Measurements from ENCODE around the gene POLR2E. TPM values are rescaled to one million over a fixed set of nuclear protein-coding genes. Genes with fewer than 3 reads are reported as not detected.

POLR2E gene
- total RNA-seq, 1 experiment from 2014 or later: 279 TPM

- H3K36me3 ChIP-seq (ENCODE audit: control insufficient read depth, insufficient read depth, low read length): no peaks in the 10 kb centered on the region; the same call in 1 of the 2 replicates
- peak overlapping the region; percentile 45 to 59 for H3K4me3 ChIP-seq (ENCODE audit: low read depth in 2 of 2, low read length in 2 of 2)
- H3K27me3 ChIP-seq (ENCODE audit: control insufficient read depth, insufficient read depth, low read length): no peaks in the 10 kb centered on the region
- POLR2A ChIA-PET: interaction anchor here (0.6 to 0.7 kb wide), 2 partner anchors 53 to 77 kb away, joined by 3 to 6 read pairs; no protein-coding TSS in a partner anchor
- ATAC-seq (no peak), DNase-seq (ENCODE audit: low read depth, low spot score) (no peak)
- H3K4me1 ChIP-seq (ENCODE audit: control insufficient read depth, insufficient read depth, low read length): peaks cover 17% of the 10 kb centered on the region
- H3K27ac ChIP-seq (ENCODE audit: low read length): no peak overlapping the region; the same call in 1 of the 2 replicates
- no TSS peak for BruUV-seq (replicated peaks)
- H3K9me3 ChIP-seq (ENCODE audit: control insufficient read depth, insufficient read depth, low read depth, low read length): no peaks in the 10 kb centered on the region
- CTCF ChIA-PET: no interaction called here
- TF ChIP-seq SIN3A (IDR thresholded peaks at IDR 0.05; ENCODE audit: borderline replicate concordance, insufficient read depth, low read depth, low read length) (no peak), CTCF (IDR thresholded peaks at IDR 0.05) (no peak), TCF7L2 (IDR thresholded peaks at IDR 0.05; ENCODE audit: low read depth, low read length) (no peak), POLR2AphosphoS5 (IDR thresholded peaks at IDR 0.05; ENCODE audit: low read depth, low read length) (no peak)
- TF ChIP-seq, protein P1, sequence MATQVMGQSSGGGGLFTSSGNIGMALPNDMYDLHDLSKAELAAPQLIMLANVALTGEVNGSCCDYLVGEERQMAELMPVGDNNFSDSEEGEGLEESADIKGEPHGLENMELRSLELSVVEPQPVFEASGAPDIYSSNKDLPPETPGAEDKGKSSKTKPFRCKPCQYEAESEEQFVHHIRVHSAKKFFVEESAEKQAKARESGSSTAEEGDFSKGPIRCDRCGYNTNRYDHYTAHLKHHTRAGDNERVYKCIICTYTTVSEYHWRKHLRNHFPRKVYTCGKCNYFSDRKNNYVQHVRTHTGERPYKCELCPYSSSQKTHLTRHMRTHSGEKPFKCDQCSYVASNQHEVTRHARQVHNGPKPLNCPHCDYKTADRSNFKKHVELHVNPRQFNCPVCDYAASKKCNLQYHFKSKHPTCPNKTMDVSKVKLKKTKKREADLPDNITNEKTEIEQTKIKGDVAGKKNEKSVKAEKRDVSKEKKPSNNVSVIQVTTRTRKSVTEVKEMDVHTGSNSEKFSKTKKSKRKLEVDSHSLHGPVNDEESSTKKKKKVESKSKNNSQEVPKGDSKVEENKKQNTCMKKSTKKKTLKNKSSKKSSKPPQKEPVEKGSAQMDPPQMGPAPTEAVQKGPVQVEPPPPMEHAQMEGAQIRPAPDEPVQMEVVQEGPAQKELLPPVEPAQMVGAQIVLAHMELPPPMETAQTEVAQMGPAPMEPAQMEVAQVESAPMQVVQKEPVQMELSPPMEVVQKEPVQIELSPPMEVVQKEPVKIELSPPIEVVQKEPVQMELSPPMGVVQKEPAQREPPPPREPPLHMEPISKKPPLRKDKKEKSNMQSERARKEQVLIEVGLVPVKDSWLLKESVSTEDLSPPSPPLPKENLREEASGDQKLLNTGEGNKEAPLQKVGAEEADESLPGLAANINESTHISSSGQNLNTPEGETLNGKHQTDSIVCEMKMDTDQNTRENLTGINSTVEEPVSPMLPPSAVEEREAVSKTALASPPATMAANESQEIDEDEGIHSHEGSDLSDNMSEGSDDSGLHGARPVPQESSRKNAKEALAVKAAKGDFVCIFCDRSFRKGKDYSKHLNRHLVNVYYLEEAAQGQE (IDR thresholded peaks at IDR 0.05; ENCODE audit: insufficient read depth in 1 of 2, low read depth in 2 of 2, low read length in 1 of 2): no peak
- in situ Hi-C loops (cut with HindIII; ENCODE audit: low pct_unique_long_range_greater_than_20kb, low sequenced_read_pairs): no loop called here
- intact Hi-C loops (cut with micrococcal nuclease; ENCODE audit: unreplicated experiment): no loop called here
These were observed 26.9 kb downstream of the POLR2E start for GRCh38 chr19:1068009-1069001.

GRCh38 chr19:1067341-1067957, 27.7 kb downstream of the POLR2E start:
- no TSS peak for BruUV-seq (replicated peaks)
- CTCF ChIA-PET: no interaction called here
- no peak for DNase-seq (ENCODE audit: low read depth, low spot score)
- H3K4me1 ChIP-seq (ENCODE audit: control insufficient read depth, insufficient read depth, low read length): peaks cover 17% of the 10 kb centered on the region
- H3K9me3 ChIP-seq (ENCODE audit: control insufficient read depth, insufficient read depth, low read depth, low read length): no peaks in the 10 kb centered on the region
- no peaks in the 10 kb centered on the region; the same call in 1 of the 2 replicates for H3K36me3 ChIP-seq (ENCODE audit: control insufficient read depth, insufficient read depth, low read length)
- peak overlapping the region; percentile 57 for H3K27ac ChIP-seq (ENCODE audit: low read length)
- H3K27me3 ChIP-seq (ENCODE audit: control insufficient read depth, insufficient read depth, low read length): no peaks in the 10 kb centered on the region
- POLR2A ChIA-PET: no interaction called here
- peak; percentile 7; the same call in 1 of the 2 replicates for ATAC-seq
- peak overlapping the region; percentile 45 to 59 for H3K4me3 ChIP-seq (ENCODE audit: low read depth in 2 of 2, low read length in 2 of 2)
- intact Hi-C loops (cut with micrococcal nuclease; ENCODE audit: unreplicated experiment) (no loop called here), in situ Hi-C loops (cut with HindIII; ENCODE audit: low pct_unique_long_range_greater_than_20kb, low sequenced_read_pairs) (no loop called here)
- TF ChIP-seq CTCF (IDR thresholded peaks at IDR 0.05): no peak
- no peak for TF ChIP-seq SIN3A (IDR thresholded peaks at IDR 0.05; ENCODE audit: borderline replicate concordance, insufficient read depth, low read depth, low read length)
- TF ChIP-seq POLR2AphosphoS5 (IDR thresholded peaks at IDR 0.05; ENCODE audit: low read depth, low read length): no peak
- no peak for TF ChIP-seq TCF7L2 (IDR thresholded peaks at IDR 0.05; ENCODE audit: low read depth, low read length)
- TF ChIP-seq, protein P1 (IDR thresholded peaks at IDR 0.05; ENCODE audit: insufficient read depth in 1 of 2, low read depth in 2 of 2, low read length in 1 of 2): no peak

All from Panc1 (cell line).